DMS 273 treated with DMSO at 0.1 percent for 48 hours (cell line): ENCODE data around the gene CCDC194.

Source experiments
- DNase-seq: peaks from one replicate; lab custom pipeline; 2025; lab: John Stamatoyannopoulos, UW

CCDC194 gene

DNA sequence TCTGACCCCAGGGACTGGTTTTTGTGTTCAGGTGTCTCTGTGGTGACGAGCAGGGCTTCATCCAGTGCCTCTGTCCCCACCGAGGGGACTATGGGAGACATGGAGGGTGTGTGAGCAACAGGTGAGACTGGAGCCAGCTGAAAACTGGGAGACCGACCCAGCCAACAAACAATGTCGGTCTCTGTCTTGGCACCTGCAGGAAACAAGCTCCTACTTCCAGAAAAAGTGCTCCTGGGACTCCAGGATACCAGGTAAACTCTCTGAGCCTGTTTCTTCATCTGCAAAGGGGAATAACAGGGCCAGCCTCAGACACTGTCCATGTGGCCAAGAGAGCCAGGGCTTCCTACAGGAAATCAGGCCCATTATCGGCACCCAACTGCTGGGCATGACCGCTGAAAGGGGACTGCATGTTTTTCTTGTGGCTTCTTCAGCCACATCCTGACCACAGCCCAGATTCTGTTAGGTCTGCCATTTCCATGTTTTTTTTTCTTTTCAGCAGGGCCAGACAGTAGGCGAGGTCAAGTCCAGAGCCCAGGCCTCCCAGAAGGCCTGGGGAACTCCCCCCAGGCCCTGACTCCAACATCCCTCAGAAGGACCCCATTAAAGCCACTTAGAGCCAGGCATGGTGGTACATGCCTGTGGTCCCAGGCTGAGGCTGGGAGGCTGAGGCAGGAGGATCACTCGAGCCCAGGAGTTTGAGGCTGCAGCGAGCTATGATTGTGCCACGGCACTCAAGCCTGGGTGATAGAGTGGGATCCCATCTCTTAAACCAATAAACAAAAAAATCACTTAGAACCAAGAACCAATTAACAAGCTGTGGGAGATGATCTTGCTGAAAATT, 12.3 kb upstream of the CCDC194 start:
- no peak for DNase-seq

GRCh38 chr19:17405250-17406045, 11.5 kb upstream of the CCDC194 start, which contains the start of gene BST2:
TSS of gene BST2 (minus strand) at chr19:17405630. CDS start at chr19:17405575, 55 bp downstream.
- peak; percentile 22 for DNase-seq

GRCh38 chr19:17404621-17405249, 10.7 kb upstream of the CCDC194 start:
- no peak for DNase-seq

DNA sequence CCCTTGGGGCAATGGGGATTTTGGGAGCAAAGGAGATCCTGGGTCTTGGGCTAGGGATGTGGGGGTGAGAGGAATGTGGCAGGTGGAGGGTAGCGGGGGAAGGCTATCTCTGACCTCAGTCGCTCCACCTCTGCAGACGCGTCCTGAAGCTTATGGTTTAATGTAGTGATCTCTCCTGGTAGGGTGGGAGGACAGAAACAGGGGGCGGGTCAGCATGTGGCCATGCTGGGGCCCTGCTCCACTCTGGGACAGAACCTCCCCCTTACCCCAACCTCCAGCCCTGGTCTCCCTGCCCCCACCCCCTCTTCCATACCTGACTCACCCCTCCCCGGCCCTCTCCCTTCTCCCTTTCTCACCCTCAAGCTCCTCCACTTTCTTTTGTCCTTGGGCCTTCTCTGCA, 10.0 kb upstream of the CCDC194 start:
- DNase-seq = no peak

DNA sequence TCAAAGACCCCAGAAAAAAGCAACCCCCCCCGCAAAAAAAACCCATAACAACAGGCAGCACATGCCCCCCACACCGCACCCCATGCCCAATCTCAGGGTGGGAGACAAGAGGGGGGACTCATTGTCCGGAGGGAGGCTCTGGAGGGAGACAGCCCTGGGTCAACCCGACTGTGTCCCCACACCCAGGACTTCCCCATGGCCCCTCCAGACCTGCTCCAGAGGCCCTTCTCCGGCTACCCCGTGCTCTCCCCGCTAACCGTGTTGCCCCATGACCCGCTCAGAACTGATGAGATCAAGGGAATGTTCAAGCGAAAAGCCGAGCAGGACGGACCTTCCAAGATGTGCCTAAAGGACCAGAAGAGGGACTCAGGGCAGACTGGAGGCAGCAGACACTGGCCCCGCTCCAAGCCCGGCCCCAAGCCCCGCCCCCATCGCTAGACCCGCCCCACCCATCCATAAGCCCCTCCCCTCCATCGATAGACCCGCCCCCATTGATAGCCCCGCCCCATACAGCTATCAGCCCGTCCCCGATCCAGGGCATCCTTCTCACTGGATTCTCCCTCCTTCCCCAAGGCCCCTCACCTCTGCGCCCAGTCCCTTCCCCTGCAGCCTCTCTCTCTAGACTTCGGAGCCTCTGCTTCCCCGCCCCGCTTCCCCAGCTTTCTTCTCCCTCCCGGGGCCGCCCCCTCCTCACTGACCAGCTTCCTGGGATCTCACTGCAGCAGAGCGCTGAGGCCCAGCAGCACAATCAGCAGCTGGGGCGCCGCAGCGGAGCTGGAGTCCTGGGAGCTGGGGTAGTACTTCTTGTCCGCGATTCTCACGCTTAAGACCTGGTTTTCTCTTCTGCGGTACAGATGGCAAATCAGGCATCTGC, 9.2 kb upstream of the CCDC194 start:
- no peak for DNase-seq

- no peak for DNase-seq
These were observed 7.6 kb upstream of the CCDC194 start for GRCh38 chr19:17401628-17402027.

- DNase-seq = no peak
These were observed 5.0 kb upstream of the CCDC194 start for GRCh38 chr19:17398902-17399527.

- no peak for DNase-seq
These were observed 957 bp upstream of the CCDC194 start for GRCh38 chr19:17394891-17395415.

- DNase-seq = no peak
These were observed 994 bp downstream of the CCDC194 start for GRCh38 chr19:17393002-17393401.

DNA sequence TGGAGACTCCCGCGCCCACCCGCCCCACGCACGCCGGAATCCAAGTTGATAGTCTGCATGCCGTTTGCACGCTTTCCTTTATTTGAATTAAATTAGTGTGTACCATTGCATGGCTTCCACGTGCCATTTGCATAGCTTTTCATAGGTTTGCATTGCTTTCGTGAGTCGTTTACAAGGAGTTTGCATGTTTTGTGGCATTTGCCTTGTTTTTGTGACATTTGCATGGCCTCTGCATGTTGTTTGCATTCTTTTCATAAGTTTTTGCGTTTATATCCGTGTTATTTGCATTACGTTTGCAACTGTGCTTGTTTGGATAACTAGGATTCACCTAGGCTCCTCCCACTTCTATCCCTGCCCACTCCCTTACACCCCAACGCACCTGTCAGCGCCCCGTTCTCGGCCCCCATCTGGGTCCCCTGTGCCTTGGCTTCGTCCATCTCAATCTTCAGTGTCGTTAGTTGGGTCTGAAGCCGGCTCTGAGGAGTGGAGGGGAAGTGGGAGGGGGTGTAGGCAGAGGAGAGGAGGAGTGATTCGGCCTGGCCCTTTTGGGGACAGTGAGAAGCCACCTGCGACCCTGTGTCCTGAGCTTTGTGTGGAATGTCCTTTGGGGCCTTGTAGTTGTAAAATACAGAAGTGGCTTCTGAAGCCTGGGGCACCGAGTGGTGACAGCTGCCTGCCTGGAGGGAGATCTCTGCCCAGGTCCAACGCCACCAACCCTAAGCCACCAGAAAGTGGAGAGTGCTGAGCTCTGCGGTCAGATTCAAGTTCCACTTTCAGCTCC, 2.4 kb downstream of the CCDC194 start:
- no peak for DNase-seq

DNA sequence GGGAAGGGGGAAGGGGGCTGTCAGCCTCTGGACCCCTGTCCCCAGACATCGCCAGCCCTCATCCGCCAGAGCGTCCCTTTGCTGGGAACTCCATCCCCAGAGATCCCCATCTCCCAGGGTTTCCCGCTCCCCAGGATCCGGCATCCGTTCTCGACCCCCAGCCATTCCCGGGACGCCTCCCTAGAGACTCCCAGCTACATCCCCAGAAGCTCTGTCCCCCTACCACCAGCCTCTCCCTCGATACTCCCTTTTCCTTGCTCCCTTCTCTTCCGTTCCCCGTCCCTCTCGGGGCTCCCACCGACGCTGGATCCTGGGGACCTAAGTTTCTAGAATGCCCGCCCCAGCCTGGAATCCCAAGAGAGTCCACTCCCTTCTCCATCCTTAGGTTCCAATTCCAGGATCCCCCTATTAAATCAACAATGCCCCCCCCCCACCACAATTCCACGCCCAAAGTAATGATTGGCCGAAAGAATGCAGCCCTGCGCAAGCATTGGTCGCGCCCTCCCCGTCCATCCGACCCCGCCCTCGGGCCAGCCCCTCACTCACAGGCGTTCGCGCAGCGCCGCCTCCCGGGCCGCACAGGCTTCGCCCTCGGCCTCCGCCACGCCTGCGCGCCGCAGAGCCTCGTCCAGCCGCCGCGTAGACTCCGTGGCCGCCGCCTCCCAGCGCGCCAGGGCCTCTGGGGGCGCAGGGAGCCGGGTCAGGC, 3.2 kb downstream of the CCDC194 start:
- DNase-seq = peak; percentile 83

GRCh38 chr19:17389957-17390664, 3.9 kb downstream of the CCDC194 start:
- DNase-seq = no peak

DNA sequence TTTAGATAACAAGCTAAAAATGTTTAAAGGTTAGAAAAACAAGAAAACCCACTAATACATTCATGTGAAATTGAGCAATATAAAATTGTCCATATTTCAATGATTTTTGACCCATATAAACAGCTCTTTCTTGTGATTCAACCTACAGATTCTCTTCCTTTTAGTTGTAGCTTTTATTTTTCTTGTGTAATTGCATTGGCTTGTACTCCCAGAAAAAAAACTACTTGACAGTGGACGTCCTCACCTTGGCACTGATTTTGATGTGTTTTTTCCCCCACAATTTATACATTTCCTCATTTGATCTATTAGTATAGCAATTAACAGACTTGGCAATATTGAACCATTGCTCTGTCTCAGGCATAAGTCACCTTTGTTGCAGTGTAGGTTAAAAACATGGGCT, 4.7 kb downstream of the CCDC194 start:
- no peak for DNase-seq

GRCh38 chr19:17385878-17386611, 8.0 kb downstream of the CCDC194 start:
- DNase-seq = no peak

- no peak for DNase-seq
These were observed 13.4 kb downstream of the CCDC194 start for GRCh38 chr19:17380426-17381138.

- DNase-seq = no peak
These were observed 14.8 kb downstream of the CCDC194 start for GRCh38 chr19:17379221-17379631.

DNA sequence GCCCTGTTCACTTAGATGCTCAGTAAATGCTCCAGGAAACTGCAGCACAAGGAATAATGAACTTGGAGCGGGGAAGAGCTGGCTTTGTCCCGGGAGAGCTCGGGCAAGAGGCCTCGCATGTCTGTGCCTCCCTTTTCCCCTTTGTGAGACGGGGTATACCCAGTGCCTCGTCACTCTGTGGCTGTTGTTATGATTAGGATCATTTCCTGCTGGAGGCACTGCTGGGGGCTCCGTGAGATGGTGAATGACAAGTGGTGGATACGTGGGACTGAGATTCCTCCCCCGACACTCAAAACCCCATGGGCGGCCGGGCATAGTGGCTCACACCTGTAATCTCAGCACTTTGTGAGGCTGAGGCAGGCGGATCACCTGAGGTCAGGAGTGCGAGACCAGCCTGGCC, 15.7 kb downstream of the CCDC194 start:
- DNase-seq = no peak
